Activated naive CD8-positive, alpha-beta T cell treated with anti-CD3 and anti-CD28 coated beads for 36 hours (primary cell): ENCODE results near the gene GTSE1. TPM values are rescaled to one million over a fixed set of nuclear protein-coding genes. Genes with fewer than 3 reads are reported as not detected.

ENCODE experiments used
- DNase-seq: peaks from one replicate; pipeline ENCODE4 v3.0.0; 2021
- H3K27ac Mint-ChIP-seq: one replicate; pipeline ENCODE4 v1.8.0; 2022; ENCODE audit warnings: mild to moderate bottlenecking, moderate library complexity, mixed read lengths
- H3K27me3 Mint-ChIP-seq: one replicate; pipeline ENCODE4 v1.8.0; 2022; ENCODE audit warnings: mild to moderate bottlenecking, mixed read lengths
- H3K36me3 Mint-ChIP-seq: one replicate; pipeline ENCODE4 v1.8.0; 2021; ENCODE audit warnings: mild to moderate bottlenecking, mixed read lengths
- H3K4me1 Mint-ChIP-seq: one replicate; pipeline ENCODE4 v1.8.0; 2021; ENCODE audit warnings: mixed read lengths
- H3K4me3 Mint-ChIP-seq: one replicate; pipeline ENCODE4 v1.8.0; 2022; ENCODE audit warnings: mild to moderate bottlenecking, moderate library complexity, mixed read lengths
- H3K9me3 Mint-ChIP-seq: one replicate; pipeline ENCODE4 v1.8.0; 2022; ENCODE audit warnings: mixed read lengths
- total RNA-seq, 2 experiments: library from RNA; stranded (reverse); gene quantifications; one replicate each; pipeline ENCODE4 v1.2.3, GENCODE V29; 2021

GTSE1 gene
- total RNA-seq, 2 experiments from 2014 or later: 37.3 to 42.0 TPM

- Mint-ChIP-seq H3K36me3 (peaks cover 5% of the 10 kb centered on the region), H3K4me1 (peaks cover 29% of the 10 kb centered on the region), H3K4me3 (no peak overlapping the region), H3K27me3 (peaks cover 13% of the 10 kb centered on the region), H3K27ac (no peak overlapping the region), H3K9me3 (peaks cover 14% of the 10 kb centered on the region)
- DNase-seq: no peak
Measured at GRCh38 chr22:46374663-46375474, 78.2 kb downstream of the GTSE1 start.

GRCh38 chr22:46376111-46376510 is 79.4 kb downstream of the GTSE1 start:
- DNase-seq: no peak
- no peak overlapping the region for H3K4me3 Mint-ChIP-seq
- peaks cover 18% of the 10 kb centered on the region for H3K4me1 Mint-ChIP-seq
- H3K9me3 Mint-ChIP-seq: peaks cover 14% of the 10 kb centered on the region
- peaks cover 13% of the 10 kb centered on the region for H3K27me3 Mint-ChIP-seq
- peaks cover 5% of the 10 kb centered on the region for H3K36me3 Mint-ChIP-seq
- no peak overlapping the region for H3K27ac Mint-ChIP-seq

- peaks cover 14% of the 10 kb centered on the region for H3K9me3 Mint-ChIP-seq
- H3K4me1 Mint-ChIP-seq: peaks cover 15% of the 10 kb centered on the region
- no peak overlapping the region for H3K27ac Mint-ChIP-seq
- peaks cover 5% of the 10 kb centered on the region for H3K36me3 Mint-ChIP-seq
- DNase-seq: no peak
- H3K27me3 Mint-ChIP-seq: peaks cover 7% of the 10 kb centered on the region
- H3K4me3 Mint-ChIP-seq: no peak overlapping the region
Measured at GRCh38 chr22:46376908-46377524, 80.3 kb downstream of the GTSE1 start.

GRCh38 chr22:46377525-46378425 is 81.1 kb downstream of the GTSE1 start:
- Mint-ChIP-seq H3K9me3 (peaks cover 14% of the 10 kb centered on the region), H3K27ac (no peak overlapping the region), H3K4me3 (no peak overlapping the region), H3K27me3 (peaks cover 7% of the 10 kb centered on the region), H3K4me1 (peaks cover 14% of the 10 kb centered on the region), H3K36me3 (peaks cover 5% of the 10 kb centered on the region)
- no peak for DNase-seq

- no peak for DNase-seq
Measured at GRCh38 chr22:46378426-46379065, 81.9 kb downstream of the GTSE1 start.

GRCh38 chr22:46379066-46379930 is 82.6 kb downstream of the GTSE1 start:
- no peak for DNase-seq
- peaks cover 3% of the 10 kb centered on the region for H3K4me1 Mint-ChIP-seq
- H3K27me3 Mint-ChIP-seq: peaks cover 3% of the 10 kb centered on the region
- peaks cover 5% of the 10 kb centered on the region for H3K36me3 Mint-ChIP-seq
- H3K9me3 Mint-ChIP-seq: peaks cover 14% of the 10 kb centered on the region
- no peak overlapping the region for H3K4me3 Mint-ChIP-seq
- no peak overlapping the region for H3K27ac Mint-ChIP-seq

More at GRCh38 chr22:46378426-46379065, 81.9 kb downstream of the GTSE1 start:
- Mint-ChIP-seq H3K9me3 (peaks cover 14% of the 10 kb centered on the region), H3K27ac (no peak overlapping the region), H3K27me3 (peaks cover 7% of the 10 kb centered on the region), H3K4me1 (peaks cover 10% of the 10 kb centered on the region), H3K36me3 (peaks cover 5% of the 10 kb centered on the region), H3K4me3 (no peak overlapping the region)

GRCh38 chr22:46380069-46380468 is 83.4 kb downstream of the GTSE1 start:
- no peaks in the 10 kb centered on the region for H3K27me3 Mint-ChIP-seq
- peaks cover 13% of the 10 kb centered on the region for H3K9me3 Mint-ChIP-seq
- no peaks in the 10 kb centered on the region for H3K4me1 Mint-ChIP-seq
- no peak for DNase-seq
- H3K36me3 Mint-ChIP-seq: peaks cover 4% of the 10 kb centered on the region
- no peak overlapping the region for H3K27ac Mint-ChIP-seq
- H3K4me3 Mint-ChIP-seq: no peak overlapping the region

Other genes starting within 250 kb of the GTSE1 start
- gene PPARA, start 146.3 kb upstream of the GTSE1 start, total RNA-seq: 1 to 10 TPM; 6.0 to 6.4 TPM
- 10 to 100 TPM in 1 of 2 experiments, 1 to 10 TPM in 1; 8.4 to 10.7 TPM for gene CDPF1, start 46.6 kb upstream of the GTSE1 start, total RNA-seq
- not detected for gene PKDREJ, start 33.5 kb upstream of the GTSE1 start, total RNA-seq
- gene TTC38, start 28.9 kb upstream of the GTSE1 start, total RNA-seq: 1 to 10 TPM; 6.6 to 7.9 TPM
- 10 to 100 TPM; 60.2 to 70.0 TPM for gene TRMU, start 38.8 kb downstream of the GTSE1 start, total RNA-seq
- gene CELSR1, start 240.8 kb downstream of the GTSE1 start, total RNA-seq: under 1 TPM; 0.04 to 0.14 TPM